ENCODE data around the gene CAMK1G.

DNA sequence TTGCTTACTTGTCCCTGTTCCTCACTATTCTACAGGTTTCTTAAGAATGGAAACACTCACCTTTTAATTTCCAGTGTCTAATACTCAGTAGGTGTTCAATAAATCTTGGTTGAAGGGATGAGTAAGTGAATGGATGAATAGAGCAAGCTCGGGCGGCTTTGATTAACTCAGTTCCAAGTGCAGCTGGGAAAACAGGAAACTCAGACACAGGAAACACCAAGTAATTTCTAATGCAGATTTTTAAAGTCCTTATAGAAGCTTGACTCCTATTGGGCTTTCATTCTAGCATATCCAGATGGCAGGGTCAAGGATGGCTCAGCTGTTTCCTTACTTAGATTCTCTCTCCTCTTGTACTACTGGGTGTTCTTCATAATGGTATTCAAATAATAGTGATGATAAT lies 14.0 kb downstream of the CAMK1G start:
- no peak for TF ChIP-seq EZH2 (IDR thresholded peaks at IDR 0.05; ENCODE audit: low read depth)
- TF ChIP-seq CTCF (conservative IDR thresholded peaks at IDR 0.05) = no peak

Data from PC-9 (cell line).